ENCODE results near the gene TTC33. TPM values are rescaled to one million over a fixed set of nuclear protein-coding genes. Genes with fewer than 3 reads are reported as not detected.

TTC33 gene
- total RNA-seq, 2 donors from 2014 or later: 13.5 to 19.3 TPM

DNA sequence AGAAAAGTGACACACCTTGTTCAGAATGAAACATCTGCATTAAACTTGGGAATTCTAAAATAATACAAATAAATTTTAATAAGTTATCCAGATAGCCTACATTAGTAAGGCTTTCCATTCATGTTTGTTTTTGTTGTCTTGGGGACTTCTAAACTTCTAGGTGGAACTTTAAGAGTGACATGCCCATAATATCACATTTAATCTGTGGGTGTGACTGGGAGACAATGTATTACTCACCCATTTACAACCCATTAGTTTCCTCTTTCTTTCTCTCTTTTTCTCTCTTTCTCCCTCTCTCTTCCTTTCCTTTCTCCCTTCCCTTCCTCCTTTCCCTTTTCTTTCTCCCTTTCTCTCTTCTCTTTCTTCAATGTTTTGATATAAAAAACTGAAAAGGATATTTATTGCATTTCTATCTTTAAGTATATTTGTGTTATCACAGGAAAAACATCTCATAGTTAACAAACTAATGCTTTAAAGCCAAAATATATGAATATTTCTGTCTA is 88.5 kb downstream of the TTC33 start:
- Mint-ChIP-seq H3K9me3 (no peaks in the 10 kb centered on the region), H3K27ac (no peak overlapping the region), H3K4me1 (peaks cover 4% of the 10 kb centered on the region), H3K36me3 (ENCODE audit: low read depth) (no peaks in the 10 kb centered on the region), H3K4me3 (no peak overlapping the region), H3K27me3 (ENCODE audit: insufficient read depth) (no peaks in the 10 kb centered on the region)
- Histone ChIP-seq H3K4me3 (ENCODE audit: low read length) (no peak overlapping the region), H3K9me3 (ENCODE audit: control insufficient read depth, low read length) (no peaks in the 10 kb centered on the region), H3K27me3 (ENCODE audit: control insufficient read depth, insufficient read depth, low read length, poor library complexity, severe bottlenecking) (no peaks in the 10 kb centered on the region), H3K4me1 (ENCODE audit: control insufficient read depth, insufficient read depth, low read length) (no peaks in the 10 kb centered on the region), H3K36me3 (ENCODE audit: control insufficient read depth, insufficient read depth, low read length) (no peaks in the 10 kb centered on the region), H3K9ac (ENCODE audit: extremely low read depth, low read length, poor library complexity, severe bottlenecking) (no peak overlapping the region), H3K27ac (ENCODE audit: low read depth, low read length) (no peak overlapping the region)
- no peak for DNase-seq
- TF ChIP-seq CTCF (conservative IDR thresholded peaks at IDR 0.05): no peak

- Histone ChIP-seq H3K9me3 (ENCODE audit: control insufficient read depth, low read length) (no peaks in the 10 kb centered on the region), H3K4me3 (ENCODE audit: low read length) (no peak overlapping the region), H3K27ac (ENCODE audit: low read depth, low read length) (no peak overlapping the region), H3K27me3 (ENCODE audit: control insufficient read depth, insufficient read depth, low read length, poor library complexity, severe bottlenecking) (no peaks in the 10 kb centered on the region), H3K36me3 (ENCODE audit: control insufficient read depth, insufficient read depth, low read length) (no peaks in the 10 kb centered on the region), H3K4me1 (ENCODE audit: control insufficient read depth, insufficient read depth, low read length) (no peaks in the 10 kb centered on the region), H3K9ac (ENCODE audit: extremely low read depth, low read length, poor library complexity, severe bottlenecking) (no peak overlapping the region)
- WGBS, 2 experiments (ENCODE audit: insufficient coverage in 1 of 2, insufficient read length in 1 of 2): no CpG with 5 or more reads among the region's 1 CpG
- H3K27ac Mint-ChIP-seq: no peak overlapping the region
- H3K27me3 Mint-ChIP-seq (ENCODE audit: insufficient read depth): no peaks in the 10 kb centered on the region
- DNase-seq: no peak
- TF ChIP-seq CTCF (conservative IDR thresholded peaks at IDR 0.05): no peak
- H3K4me3 Mint-ChIP-seq: no peak overlapping the region
- no peaks in the 10 kb centered on the region for H3K9me3 Mint-ChIP-seq
- H3K36me3 Mint-ChIP-seq (ENCODE audit: low read depth): no peaks in the 10 kb centered on the region
- peaks cover 4% of the 10 kb centered on the region for H3K4me1 Mint-ChIP-seq
These were observed 89.1 kb downstream of the TTC33 start for GRCh38 chr5:40666657-40667056.

GRCh38 chr5:40665635-40666298 is 90.0 kb downstream of the TTC33 start:
- Histone ChIP-seq H3K9ac (ENCODE audit: extremely low read depth, low read length, poor library complexity, severe bottlenecking) (no peak overlapping the region), H3K4me3 (ENCODE audit: low read length) (no peak overlapping the region), H3K27ac (ENCODE audit: low read depth, low read length) (no peak overlapping the region), H3K27me3 (ENCODE audit: control insufficient read depth, insufficient read depth, low read length, poor library complexity, severe bottlenecking) (no peaks in the 10 kb centered on the region), H3K36me3 (ENCODE audit: control insufficient read depth, insufficient read depth, low read length) (no peaks in the 10 kb centered on the region), H3K9me3 (ENCODE audit: control insufficient read depth, low read length) (no peaks in the 10 kb centered on the region), H3K4me1 (ENCODE audit: control insufficient read depth, insufficient read depth, low read length) (no peaks in the 10 kb centered on the region)
- TF ChIP-seq CTCF (conservative IDR thresholded peaks at IDR 0.05): no peak
- H3K9me3 Mint-ChIP-seq: no peaks in the 10 kb centered on the region
- 88 to 91% methylated on average over 1 to 3 of the region's 3 CpGs for WGBS, 2 experiments (ENCODE audit: insufficient coverage in 1 of 2, insufficient read length in 1 of 2)
- DNase-seq: no peak
- H3K4me3 Mint-ChIP-seq: no peak overlapping the region
- H3K27me3 Mint-ChIP-seq (ENCODE audit: insufficient read depth): no peaks in the 10 kb centered on the region
- no peak overlapping the region for H3K27ac Mint-ChIP-seq
- no peaks in the 10 kb centered on the region for H3K36me3 Mint-ChIP-seq (ENCODE audit: low read depth)
- peaks cover 4% of the 10 kb centered on the region for H3K4me1 Mint-ChIP-seq

Data from endodermal cell (in vitro differentiated cells).